OCI-LY7 (cell line): ENCODE measurements around the gene FMNL2.

Experiments used
- EZH2phosphoT487 ChIP-seq: fragments of 200-600 bp; sonication (generic); IDR thresholded peaks from 2 replicates; pipeline ENCODE4 v1.6.1; 2018; ENCODE audit warnings: low read depth, borderline replicate concordance, mild to moderate bottlenecking, mixed run types, antibody characterized with exemption, low read length, moderate library complexity, mixed read lengths
- TF ChIP-seq, protein P1 (sequence below): fragments of 200-600 bp; sonication (generic); conservative IDR thresholded peaks from 2 replicates; pipeline ENCODE4 v1.5.1; 2014; ENCODE audit warnings: mild to moderate bottlenecking, antibody characterized with exemption, low read length, moderate library complexity, mixed read lengths

DNA sequence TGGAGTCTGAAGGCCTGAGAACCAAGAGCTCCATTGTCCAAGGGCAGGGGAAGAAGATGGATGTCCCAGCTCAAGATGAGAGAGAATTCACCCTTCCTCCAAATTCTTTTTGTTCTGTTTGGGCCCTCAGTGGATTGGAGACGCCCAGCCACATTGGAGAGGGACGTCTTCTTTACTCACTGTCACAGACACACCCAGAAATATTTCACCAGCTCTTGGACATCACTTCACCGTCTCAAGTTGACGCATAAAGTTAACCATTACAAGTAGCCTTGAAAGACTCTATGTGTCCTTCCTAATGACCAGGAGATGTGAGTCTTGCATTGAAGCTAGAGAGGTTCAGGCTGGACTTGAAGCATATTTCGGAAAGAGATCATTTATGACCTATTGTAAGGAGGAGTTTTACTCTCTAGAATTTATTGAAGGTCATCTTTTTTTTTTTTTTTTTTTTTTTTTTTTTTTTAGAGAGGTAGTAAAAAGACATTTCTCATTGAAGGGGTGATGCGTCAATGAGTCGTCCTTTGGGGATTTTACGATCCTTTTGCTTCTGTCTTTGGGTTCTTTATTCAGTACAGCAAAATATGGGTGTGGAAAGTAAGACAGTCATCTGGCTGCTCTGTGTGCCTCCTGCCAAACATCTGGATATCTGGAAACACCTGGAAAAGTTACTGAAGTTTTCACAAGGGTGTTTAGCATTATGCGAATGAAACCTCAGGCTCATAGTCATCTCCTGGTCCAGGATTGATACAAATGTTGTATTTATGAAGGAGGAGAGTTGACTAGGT, 264.2 kb downstream of the FMNL2 start:
- TF ChIP-seq, protein P1, sequence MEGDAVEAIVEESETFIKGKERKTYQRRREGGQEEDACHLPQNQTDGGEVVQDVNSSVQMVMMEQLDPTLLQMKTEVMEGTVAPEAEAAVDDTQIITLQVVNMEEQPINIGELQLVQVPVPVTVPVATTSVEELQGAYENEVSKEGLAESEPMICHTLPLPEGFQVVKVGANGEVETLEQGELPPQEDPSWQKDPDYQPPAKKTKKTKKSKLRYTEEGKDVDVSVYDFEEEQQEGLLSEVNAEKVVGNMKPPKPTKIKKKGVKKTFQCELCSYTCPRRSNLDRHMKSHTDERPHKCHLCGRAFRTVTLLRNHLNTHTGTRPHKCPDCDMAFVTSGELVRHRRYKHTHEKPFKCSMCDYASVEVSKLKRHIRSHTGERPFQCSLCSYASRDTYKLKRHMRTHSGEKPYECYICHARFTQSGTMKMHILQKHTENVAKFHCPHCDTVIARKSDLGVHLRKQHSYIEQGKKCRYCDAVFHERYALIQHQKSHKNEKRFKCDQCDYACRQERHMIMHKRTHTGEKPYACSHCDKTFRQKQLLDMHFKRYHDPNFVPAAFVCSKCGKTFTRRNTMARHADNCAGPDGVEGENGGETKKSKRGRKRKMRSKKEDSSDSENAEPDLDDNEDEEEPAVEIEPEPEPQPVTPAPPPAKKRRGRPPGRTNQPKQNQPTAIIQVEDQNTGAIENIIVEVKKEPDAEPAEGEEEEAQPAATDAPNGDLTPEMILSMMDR = no peak
- TF ChIP-seq EZH2phosphoT487 = no peak
